ENCODE data around the gene GPAT2.
"Not testable (repeated sequence)": the region's sequence is repeated elsewhere in the genome, so short reads cannot be mapped to it uniquely, and the experiment has no call there.

GRCh38 chr2:96012086-96012791, 22.5 kb downstream of the GPAT2 start:
- TF ChIP-seq CTCF, POLR2A (IDR thresholded peaks at IDR 0.05): not testable (repeated sequence)

Data from right lobe of liver (tissue), 4 donors.